K562 (cell line): ENCODE data around the gene TLX2. TPM values are rescaled to one million over a fixed set of nuclear protein-coding genes. Genes with fewer than 3 reads are reported as not detected.

Source experiments
- ARHGAP35 ChIP-seq: fragments of 450-650 bp; IDR thresholded peaks from 2 replicates; pipeline ENCODE4 v1.6.1; 2018; ENCODE audit not compliant: partially characterized antibody
- CBX3 ChIP-seq, 2 experiments: IDR thresholded peaks; 1 replicate in 1 of 2; 2 replicates in 1 of 2; pipeline ENCODE4 v1.6.1; 2012; ENCODE audit warnings: inconsistent platforms in 2 of 2, low read length in 2 of 2, borderline replicate concordance in 1 of 2, control low read depth in 1 of 2
- CHD4 ChIP-seq: fragments of 200-600 bp; sonication (generic); IDR thresholded peaks from 3 replicates; pipeline ENCODE4 v1.6.1; 2012; ENCODE audit warnings: low read depth, mild to moderate bottlenecking, mixed read lengths, low read length, inconsistent platforms; ENCODE audit not compliant: insufficient read depth, insufficient replicate concordance, poor library complexity, severe bottlenecking
- ETS1 ChIP-seq: conservative IDR thresholded peaks from 2 replicates; pipeline ENCODE4 v1.6.1; 2011; ENCODE audit warnings: low read depth, mild to moderate bottlenecking, low read length; ENCODE audit not compliant: control insufficient read depth
- FOXP1 ChIP-seq: sonication (generic); formaldehyde crosslinking; IDR thresholded peaks from 2 replicates; pipeline ENCODE4 v1.8.0; 2022; ENCODE audit warnings: mild to moderate bottlenecking, missing genetic modification reagents
- HDAC3 ChIP-seq: fragments of 450-650 bp; IDR thresholded peaks from 2 replicates; pipeline ENCODE4 v1.6.1; 2018; ENCODE audit warnings: borderline replicate concordance, mild to moderate bottlenecking, moderate library complexity; ENCODE audit not compliant: partially characterized antibody
- HOXB6 ChIP-seq: fragments of 250-450 bp; sonication (Bioruptor Pico); IDR thresholded peaks from 2 replicates; pipeline ENCODE4 v1.5.1; 2022; ENCODE audit warnings: mild to moderate bottlenecking, borderline replicate concordance
- IRF2 ChIP-seq: sonication (generic); formaldehyde crosslinking; IDR thresholded peaks from 2 replicates; pipeline ENCODE4 v1.8.1; 2022; ENCODE audit warnings: mild to moderate bottlenecking, missing genetic modification reagents
- KLF13 ChIP-seq: fragments of 450-650 bp; IDR thresholded peaks from 2 replicates; pipeline ENCODE4 v1.6.1; 2016; ENCODE audit warnings: missing genetic modification characterization, low read depth, mild to moderate bottlenecking, missing compliant biosample characterization, moderate library complexity, borderline replicate concordance
- MAZ ChIP-seq, 2 experiments: fragments of 450-650 bp in 1 of 2; sonication (generic) in 1 of 2; formaldehyde crosslinking; IDR thresholded peaks in 1 of 2; conservative IDR thresholded peaks in 1 of 2; 2 replicates each; pipeline versions ENCODE4 v1.4.0 to v1.5.0; 2020; ENCODE audit warnings: mild to moderate bottlenecking in 1 of 2, missing genetic modification reagents in 1 of 2
- NFIX ChIP-seq: fragments of 250-450 bp; sonication (Bioruptor Pico); IDR thresholded peaks from 2 replicates; pipeline ENCODE4 v1.4.0; 2020; ENCODE audit warnings: low read depth, mild to moderate bottlenecking, moderate library complexity
- RFX5 ChIP-seq: IDR thresholded peaks from 2 replicates; pipeline ENCODE4 v1.6.1; 2011; ENCODE audit warnings: low read depth, mild to moderate bottlenecking, improper control_type of control experiment, low read length
- TAF1 ChIP-seq: IDR thresholded peaks from 2 replicates; pipeline ENCODE4 v1.6.1; 2011; ENCODE audit warnings: mild to moderate bottlenecking, low read length, moderate library complexity; ENCODE audit not compliant: insufficient read depth, control insufficient read depth, severe bottlenecking; ENCODE audit errors: extremely low read depth
- TEAD2 ChIP-seq: fragments of 450-650 bp; IDR thresholded peaks from 2 replicates; pipeline ENCODE4 v1.6.1; 2016; ENCODE audit warnings: missing genetic modification characterization, control low read depth, missing compliant biosample characterization
- ZBTB43 ChIP-seq: sonication (generic); formaldehyde crosslinking; IDR thresholded peaks from 2 replicates; pipeline ENCODE4 v1.8.0; 2023; ENCODE audit warnings: mild to moderate bottlenecking, missing genetic modification reagents
- ZEB2 ChIP-seq: fragments of 450-650 bp; IDR thresholded peaks from 2 replicates; pipeline ENCODE4 v1.6.1; 2016
- ZNF324 ChIP-seq: fragments of 250-450 bp; sonication (Bioruptor Pico); IDR thresholded peaks from 2 replicates; pipeline ENCODE4 v1.4.0; 2020; ENCODE audit warnings: mild to moderate bottlenecking
- ZNF830 ChIP-seq: fragments of 250-450 bp; sonication (Bioruptor Pico); IDR thresholded peaks from 2 replicates; pipeline ENCODE4 v1.5.0; 2021; ENCODE audit warnings: mild to moderate bottlenecking
- polyA plus RNA-seq, 8 experiments: library from polyadenylated mRNA; depleted of rRNA in 4 of 8; stranded (reverse) in 5 of 8; unstranded in 3 of 8; fragments of >200 nt; fragmentation: Nextera tagmentation in 2 of 8; fragmentation: Illumina TruSeq in 1 of 8; extraction: Ambion mirVana in 2 of 8; extraction: Trizol in 1 of 8; gene quantifications; 2 replicates each; pipeline versions ENCODE4 v1.2.1 to v1.2.3, GENCODE V29; 2011 to 2014; ENCODE audit warnings: inconsistent platforms in 1 of 8, missing spikeins in 1 of 8
- total RNA-seq, 7 experiments: library from RNA; depleted of rRNA in 6 of 7; stranded (reverse); fragments of >200 nt in 6 of 7; fragmentation: Illumina TruSeq in 2 of 7; extraction: Trizol in 2 of 7; gene quantifications; 2 replicates each; pipeline versions ENCODE4 v1.2.1 to v1.2.3, GENCODE V29; 2011 to 2021; ENCODE audit warnings: low replicate concordance in 1 of 7
- TF ChIP-seq, protein P1 (sequence below): sonication (generic); formaldehyde crosslinking; IDR thresholded peaks from 2 replicates; pipeline ENCODE4 v1.8.0; 2022; ENCODE audit warnings: mild to moderate bottlenecking, missing genetic modification reagents
- TF ChIP-seq, protein P2 (sequence below): fragments of 450-650 bp; IDR thresholded peaks from 2 replicates; pipeline ENCODE4 v1.6.1; 2017; ENCODE audit warnings: antibody characterized with exemption, mild to moderate bottlenecking

The TLX2 gene
- total and polyA plus RNA-seq, 9 of the 15 experiments (the other 6 are each of a cell fraction or from before 2014, with no cell fraction given), result not detected

DNA sequence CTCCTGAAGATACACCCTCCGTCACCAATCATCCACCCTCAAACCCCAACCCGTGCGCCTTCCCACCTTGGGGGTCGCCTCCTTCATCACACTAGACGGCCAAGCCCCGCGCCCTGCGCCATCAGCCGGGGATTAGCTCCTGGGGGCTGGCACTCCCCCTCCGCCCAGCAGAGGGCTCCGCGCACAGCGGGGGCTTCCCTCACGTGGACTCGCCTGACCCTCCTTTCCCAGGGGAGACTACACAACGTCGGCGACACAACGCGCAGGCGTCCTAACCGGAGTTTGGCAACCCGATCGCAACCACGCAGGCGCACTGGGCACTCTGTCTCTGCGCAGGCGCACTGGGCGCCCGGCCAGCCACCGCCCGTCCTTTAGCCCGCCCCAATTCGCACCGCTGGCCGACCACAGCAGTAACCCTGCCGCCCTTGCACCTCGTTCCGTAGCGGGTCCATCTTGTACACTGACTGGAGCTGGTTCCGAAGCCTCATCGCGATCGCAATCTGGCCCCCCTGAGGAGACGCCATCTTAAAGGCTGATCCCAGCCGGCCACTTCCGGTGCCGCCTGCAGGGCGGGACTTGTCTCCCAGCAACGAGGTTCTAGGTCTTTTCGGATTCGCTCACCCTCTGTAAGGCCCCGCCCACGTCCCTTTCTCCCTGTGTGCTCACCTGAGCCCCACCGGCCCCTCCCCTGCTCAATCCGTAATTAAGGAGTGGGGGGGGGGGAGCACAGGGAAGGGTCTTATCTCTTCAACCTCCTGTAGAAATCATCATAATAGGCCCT is 6.9 kb upstream of the TLX2 start, which contains the start of gene PCGF1 (continued):
- no peak for TF ChIP-seq CHD4
- TF ChIP-seq, protein P1, sequence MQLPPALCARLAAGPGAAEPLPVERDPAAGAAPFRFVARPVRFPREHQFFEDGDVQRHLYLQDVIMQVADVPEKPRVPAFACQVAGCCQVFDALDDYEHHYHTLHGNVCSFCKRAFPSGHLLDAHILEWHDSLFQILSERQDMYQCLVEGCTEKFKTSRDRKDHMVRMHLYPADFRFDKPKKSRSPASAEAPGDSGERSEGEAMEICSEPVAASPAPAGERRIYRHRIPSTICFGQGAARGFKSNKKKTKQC (CRISPR knock-in tag), result peak; percentile 26
- TF ChIP-seq FOXP1 (CRISPR knock-in tag), result no peak
- no peak for TF ChIP-seq HDAC3
- no peak for TF ChIP-seq RFX5
- no peak for TF ChIP-seq ZEB2
- no peak for TF ChIP-seq ZNF324 (CRISPR knock-in tag)
- TF ChIP-seq HOXB6 (CRISPR knock-in tag), result no peak
- peak; percentile 57; the same call in 1 of the 2 replicates for TF ChIP-seq ETS1
- TF ChIP-seq NFIX (CRISPR knock-in tag), result no peak
- peak; percentile 57 to 75 for TF ChIP-seq MAZ (CRISPR knock-in tag; conservative IDR thresholded peaks at IDR 0.05 in 1 of 2, IDR thresholded peaks at IDR 0.05 in 1 of 2)
- no peak for TF ChIP-seq ZBTB43 (CRISPR knock-in tag)
- TF ChIP-seq TEAD2 (tag), result no peak
- TF ChIP-seq CBX3 (IDR thresholded peaks at IDR 0.05; ENCODE audit: borderline replicate concordance in 1 of 2, low read length in 2 of 2), result no peak; a peak in 1 of 3 replicates
- no peak for TF ChIP-seq ZNF830
- TF ChIP-seq ARHGAP35, result no peak
- TF ChIP-seq KLF13 (tag), result no peak
- TF ChIP-seq IRF2, result no peak
- TF ChIP-seq, protein P2, sequence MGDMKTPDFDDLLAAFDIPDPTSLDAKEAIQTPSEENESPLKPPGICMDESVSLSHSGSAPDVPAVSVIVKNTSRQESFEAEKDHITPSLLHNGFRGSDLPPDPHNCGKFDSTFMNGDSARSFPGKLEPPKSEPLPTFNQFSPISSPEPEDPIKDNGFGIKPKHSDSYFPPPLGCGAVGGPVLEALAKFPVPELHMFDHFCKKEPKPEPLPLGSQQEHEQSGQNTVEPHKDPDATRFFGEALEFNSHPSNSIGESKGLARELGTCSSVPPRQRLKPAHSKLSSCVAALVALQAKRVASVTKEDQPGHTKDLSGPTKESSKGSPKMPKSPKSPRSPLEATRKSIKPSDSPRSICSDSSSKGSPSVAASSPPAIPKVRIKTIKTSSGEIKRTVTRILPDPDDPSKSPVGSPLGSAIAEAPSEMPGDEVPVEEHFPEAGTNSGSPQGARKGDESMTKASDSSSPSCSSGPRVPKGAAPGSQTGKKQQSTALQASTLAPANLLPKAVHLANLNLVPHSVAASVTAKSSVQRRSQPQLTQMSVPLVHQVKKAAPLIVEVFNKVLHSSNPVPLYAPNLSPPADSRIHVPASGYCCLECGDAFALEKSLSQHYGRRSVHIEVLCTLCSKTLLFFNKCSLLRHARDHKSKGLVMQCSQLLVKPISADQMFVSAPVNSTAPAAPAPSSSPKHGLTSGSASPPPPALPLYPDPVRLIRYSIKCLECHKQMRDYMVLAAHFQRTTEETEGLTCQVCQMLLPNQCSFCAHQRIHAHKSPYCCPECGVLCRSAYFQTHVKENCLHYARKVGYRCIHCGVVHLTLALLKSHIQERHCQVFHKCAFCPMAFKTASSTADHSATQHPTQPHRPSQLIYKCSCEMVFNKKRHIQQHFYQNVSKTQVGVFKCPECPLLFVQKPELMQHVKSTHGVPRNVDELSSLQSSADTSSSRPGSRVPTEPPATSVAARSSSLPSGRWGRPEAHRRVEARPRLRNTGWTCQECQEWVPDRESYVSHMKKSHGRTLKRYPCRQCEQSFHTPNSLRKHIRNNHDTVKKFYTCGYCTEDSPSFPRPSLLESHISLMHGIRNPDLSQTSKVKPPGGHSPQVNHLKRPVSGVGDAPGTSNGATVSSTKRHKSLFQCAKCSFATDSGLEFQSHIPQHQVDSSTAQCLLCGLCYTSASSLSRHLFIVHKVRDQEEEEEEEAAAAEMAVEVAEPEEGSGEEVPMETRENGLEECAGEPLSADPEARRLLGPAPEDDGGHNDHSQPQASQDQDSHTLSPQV, result no peak
- peak; percentile 74 for TF ChIP-seq TAF1
